ENCODE measurements around the gene PSPH.

DNA sequence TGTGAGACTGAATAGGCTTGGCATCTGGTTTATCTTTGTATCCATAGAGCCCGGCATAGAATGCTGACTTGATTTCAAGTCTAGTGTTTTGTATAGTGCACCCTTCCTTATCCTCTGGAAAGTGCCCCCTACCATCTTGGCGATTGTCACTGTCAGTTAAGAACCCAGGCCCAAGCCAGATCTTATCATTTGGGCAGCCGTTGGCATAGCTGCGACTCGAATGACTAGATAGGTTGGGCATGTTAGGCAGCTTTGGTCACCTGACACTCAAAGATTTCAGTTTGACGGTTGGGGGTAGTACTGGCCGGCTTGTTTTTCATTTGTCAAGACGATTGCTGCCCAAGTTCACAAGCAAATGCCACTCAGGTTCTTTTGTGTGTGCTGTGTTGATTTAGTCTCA is 80.3 kb downstream of the PSPH start:
- TF ChIP-seq CTCF (IDR thresholded peaks at IDR 0.05) (no peak), POLR2A (IDR thresholded peaks at IDR 0.05) (no peak)
